Activated T-helper 1 cell treated with anti-CD3 and anti-CD28 coated beads, Interleukin-2, amount 50 U/mL, for 16 hours (primary cell): ENCODE data around the gene EAF2.
"Not testable (repeated sequence)": the region's sequence is repeated elsewhere in the genome, so short reads cannot be mapped to it uniquely, and the experiment has no call there.

Experiments
- DNase-seq, 2 donors: peaks; one replicate each; pipeline ENCODE4 v3.0.0-alpha.2; 2020; ENCODE audit warnings: low read depth in 1 of 2, low spot score in 1 of 2

EAF2 gene

DNA sequence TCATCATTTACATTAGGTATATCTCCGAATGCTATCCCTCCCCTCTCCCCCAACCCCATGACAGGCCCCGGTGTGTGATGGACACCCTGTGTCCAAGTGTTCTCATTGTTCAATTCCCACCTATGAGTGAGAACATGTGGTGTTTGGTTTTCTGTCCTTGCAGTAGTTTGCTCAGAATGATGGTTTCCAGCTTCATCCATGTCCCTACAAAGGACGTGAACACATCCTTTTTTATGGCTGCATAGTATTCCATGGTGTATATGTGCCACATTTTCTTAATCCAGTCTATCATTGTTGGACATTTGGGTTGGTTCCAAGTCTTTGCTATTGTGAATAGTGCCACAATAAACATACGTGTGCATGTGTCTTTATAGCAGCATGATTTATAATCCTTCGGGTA is 22.8 kb downstream of the EAF2 start:
- DNase-seq = not testable (repeated sequence)

DNA sequence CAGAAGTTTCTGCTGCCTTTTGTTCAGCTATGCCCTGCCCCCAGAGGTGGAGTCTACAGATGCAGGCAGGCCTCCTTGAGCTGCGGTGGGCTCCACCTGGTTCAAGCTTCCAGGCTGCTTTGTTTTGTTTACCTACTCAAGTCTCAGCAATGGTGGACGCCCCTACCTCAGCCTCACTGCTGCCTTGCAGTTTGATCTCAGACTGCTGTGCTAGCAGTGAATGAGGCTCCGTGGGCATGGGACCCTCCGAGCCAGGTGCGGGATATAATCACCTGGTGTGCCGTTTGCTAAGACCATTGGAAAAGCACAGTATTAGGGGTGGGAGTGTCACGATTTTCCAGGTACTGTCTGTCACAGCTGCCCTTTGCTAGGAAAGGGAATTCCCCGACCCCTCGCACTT is 28.2 kb downstream of the EAF2 start:
- DNase-seq = not testable (repeated sequence)

DNA sequence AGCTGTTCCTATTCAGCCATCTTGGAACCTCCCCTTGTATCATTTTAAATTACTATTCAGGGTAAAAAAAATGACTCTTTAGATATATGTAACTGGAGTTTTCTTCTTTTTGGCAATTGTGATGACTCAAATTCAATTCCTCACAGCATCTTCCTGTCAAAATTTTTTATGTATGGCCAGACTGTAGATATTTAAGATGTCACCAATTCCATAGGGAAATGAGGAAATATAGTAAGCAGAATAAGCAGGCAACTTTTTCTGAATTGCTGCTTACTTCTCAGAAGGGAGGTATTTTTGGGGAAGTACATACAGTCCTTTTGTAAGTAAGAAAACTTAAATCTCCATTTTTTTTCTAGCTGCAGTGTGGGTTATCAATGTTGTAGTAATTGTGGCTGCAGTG is 28.8 kb downstream of the EAF2 start:
- DNase-seq = no peak

GRCh38 chr3:121869736-121870135 is 34.7 kb downstream of the EAF2 start:
- DNase-seq = no peak

- no peak for DNase-seq
Measured at GRCh38 chr3:121870717-121871116, 35.7 kb downstream of the EAF2 start.

- DNase-seq = no peak
Measured at GRCh38 chr3:121871430-121871829, 36.4 kb downstream of the EAF2 start.

DNA sequence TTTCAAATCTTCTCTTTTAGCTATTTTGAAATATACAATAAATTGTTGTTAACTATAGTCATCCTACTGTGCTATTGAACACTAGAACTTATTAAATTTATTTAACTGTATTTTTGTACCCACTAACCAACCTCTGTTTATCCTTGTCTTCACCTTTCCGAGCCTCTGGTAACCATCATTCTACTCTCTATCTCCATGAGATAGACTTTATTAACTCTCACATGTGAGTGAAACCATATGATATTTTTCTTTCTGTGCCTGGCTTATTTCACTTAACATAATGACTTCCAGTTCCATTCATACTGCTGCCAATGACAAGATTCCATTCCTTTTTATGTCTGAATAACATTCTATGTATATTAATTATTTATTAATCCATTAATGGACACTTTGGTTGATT is 43.4 kb downstream of the EAF2 start:
- no peak for DNase-seq

DNA sequence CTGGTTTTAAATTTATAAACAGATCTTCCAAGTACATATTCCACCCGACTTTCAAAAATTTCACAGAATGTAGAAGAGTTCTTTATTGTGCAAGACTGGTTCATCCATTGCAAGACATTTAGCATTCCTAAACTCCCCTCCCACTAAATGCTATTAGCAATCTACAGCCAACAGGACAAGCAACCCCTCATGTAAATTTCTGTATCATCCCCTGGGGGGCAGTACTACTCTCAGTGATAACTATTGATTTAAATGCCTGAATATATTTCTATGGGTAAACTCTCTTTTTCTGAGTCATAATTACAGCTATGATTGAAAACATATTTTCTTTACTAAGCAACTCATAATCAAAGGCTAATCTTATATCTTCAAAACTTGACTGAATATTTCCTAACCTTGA is 48.5 kb downstream of the EAF2 start:
- no peak for DNase-seq

DNA sequence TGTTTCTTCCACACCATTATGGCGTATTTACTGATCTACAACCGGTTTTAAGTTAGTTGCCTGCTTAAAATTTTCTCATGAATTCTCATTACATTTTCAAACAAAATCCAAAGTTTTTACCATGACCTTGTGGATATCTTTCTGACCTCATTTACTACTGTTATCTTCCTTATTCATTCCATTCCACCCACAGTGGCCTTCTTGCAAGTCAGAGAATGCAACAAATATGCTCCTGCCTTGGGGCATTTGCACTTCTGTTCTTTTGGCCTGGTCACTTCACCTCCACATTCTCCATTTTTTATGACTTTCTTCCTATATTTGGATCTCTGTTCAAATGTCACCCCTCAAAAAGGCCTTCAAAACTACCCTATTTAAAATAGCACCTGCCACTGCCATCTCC is 50.4 kb downstream of the EAF2 start:
- DNase-seq = no peak

DNA sequence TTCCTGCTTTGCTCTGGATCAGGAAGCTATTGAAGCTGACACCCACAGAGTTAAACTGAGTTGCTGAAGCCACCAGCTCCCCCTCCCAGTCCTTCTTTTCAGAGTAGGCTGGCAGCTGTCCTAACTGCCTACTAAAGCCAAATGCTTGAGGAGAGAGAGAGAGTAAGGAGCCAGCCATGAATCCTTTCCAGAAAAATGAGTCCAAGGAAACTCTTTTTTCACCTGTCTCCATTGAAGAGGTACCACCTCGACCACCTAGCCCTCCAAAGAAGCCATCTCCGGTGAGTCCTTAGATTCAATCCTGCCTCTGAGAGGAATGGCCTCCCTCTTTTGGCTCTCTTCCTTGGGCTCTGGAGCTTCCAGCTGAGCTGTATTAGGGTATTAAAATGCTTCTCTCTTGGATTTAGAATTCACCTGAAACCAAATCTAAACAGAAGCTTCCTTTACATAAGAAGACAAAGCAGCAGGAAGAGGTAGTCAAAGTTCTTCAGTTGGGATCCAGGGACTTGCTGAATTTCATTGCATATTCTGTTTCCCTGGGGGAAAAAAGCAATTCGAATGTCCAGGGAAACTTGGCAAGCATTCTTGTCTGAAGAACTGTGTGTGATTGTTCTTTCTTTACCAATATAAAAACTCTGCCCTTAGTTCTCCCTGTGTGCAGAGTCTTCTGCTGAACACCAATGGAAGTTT is 59.4 kb downstream of the EAF2 start, which contains the start of gene SLC15A2:
Gene SLC15A2, plus strand, starts transcription at position 101 of the 690 bp plus-strand sequence. Its CDS starts 76 bp downstream, at position 177.
- DNase-seq = no peak

GRCh38 chr3:121895121-121895520 is 60.1 kb downstream of the EAF2 start:
- DNase-seq = no peak

- no peak for DNase-seq
Measured at GRCh38 chr3:121895736-121896135, 60.7 kb downstream of the EAF2 start.

- DNase-seq = no peak
Measured at GRCh38 chr3:121896823-121897222, 61.8 kb downstream of the EAF2 start.

DNA sequence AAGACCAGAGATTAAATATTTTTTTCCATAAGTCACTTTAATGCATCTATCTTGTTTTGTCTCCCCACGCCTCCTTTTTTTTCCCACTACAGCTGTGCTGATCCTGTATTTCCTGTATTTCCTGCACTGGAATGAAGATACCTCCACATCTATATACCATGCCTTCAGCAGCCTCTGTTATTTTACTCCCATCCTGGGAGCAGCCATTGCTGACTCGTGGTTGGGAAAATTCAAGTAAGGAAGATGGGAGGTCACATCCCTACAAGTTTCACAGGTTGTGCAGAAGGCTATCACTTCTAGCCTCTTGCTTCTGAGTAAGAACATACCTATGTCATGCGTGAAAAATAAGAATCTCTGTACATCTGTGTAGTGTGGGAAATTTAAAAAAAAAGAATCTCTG is 62.3 kb downstream of the EAF2 start:
- DNase-seq = no peak

DNA sequence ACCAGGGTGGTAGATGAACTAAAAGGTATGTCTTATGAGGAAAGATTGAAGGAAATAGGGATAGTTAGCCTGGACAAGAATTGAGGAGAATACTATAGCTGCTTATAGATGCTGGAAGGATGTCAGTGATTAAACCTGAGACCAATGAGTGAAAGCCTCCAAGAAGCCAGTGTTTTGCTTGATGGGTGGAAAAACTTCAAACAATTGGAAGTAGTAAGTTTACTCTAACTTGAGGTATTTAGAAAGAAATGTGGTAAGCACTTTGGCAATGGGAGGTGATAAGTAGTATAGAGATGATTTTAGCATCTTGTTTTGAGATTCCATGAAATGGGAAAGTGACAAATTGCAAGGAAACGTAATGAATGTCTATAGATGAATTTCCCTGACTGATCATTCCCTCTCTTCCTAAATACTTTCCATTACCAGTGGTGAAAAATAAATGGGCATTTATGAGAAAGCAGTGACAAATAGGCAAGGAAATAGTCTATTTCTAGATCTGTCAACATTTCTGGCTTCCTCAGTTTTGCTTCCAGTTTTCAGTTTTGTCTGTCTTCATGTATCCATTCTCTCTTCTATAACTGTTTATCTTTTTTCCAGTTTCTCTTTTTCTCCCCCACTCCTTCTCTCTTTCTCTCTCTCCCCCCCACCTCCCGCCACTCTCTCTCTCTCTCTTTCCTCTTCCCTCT is 78.4 kb downstream of the EAF2 start:
- no peak for DNase-seq

- no peak for DNase-seq
Measured at GRCh38 chr3:121914081-121914998, 79.3 kb downstream of the EAF2 start.

DNA sequence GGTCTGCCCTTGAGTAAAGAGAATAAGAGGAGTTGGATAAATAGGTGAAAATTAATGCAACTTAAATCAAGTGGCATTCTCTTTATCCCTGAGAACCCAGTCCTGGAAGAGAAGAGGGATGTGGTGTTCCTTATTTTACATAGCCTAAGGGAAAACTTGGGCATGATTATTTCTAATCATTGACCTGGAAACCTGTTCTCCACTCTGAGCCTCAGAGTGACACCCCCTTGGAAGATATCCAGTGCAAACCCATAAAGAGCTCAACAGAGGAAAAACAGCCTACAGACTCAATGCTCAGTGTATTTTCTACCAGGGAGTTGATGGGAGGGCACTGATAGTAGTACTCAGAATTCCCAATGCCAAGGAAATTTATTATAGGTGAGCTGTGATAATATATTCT is 81.2 kb downstream of the EAF2 start:
- DNase-seq = no peak

- DNase-seq = no peak
Measured at GRCh38 chr3:121918779-121919483, 83.9 kb downstream of the EAF2 start.

- no peak for DNase-seq
Measured at GRCh38 chr3:121924734-121925133, 89.7 kb downstream of the EAF2 start.

DNA sequence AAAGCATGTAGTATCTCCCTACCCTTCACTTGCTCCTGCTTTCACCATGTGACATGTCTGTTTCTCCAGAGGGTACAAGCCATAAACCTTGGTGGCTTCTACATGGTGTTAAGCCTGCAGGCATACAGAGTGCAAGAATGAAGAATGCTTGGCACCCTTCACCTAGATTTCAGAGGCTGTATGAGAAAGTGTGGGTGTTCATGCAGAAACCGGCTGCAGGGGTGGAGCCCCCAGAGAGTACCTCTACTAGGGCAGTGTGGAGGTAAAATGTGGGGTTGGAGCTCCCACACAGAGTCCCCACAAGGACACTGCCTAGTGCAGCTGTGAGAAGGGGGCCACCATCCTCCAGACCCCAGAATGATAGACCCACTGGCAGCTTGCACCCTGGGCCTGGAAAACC is 91.4 kb downstream of the EAF2 start:
- no peak for DNase-seq
